ENCODE measurements around the gene FAM9C.

DNA sequence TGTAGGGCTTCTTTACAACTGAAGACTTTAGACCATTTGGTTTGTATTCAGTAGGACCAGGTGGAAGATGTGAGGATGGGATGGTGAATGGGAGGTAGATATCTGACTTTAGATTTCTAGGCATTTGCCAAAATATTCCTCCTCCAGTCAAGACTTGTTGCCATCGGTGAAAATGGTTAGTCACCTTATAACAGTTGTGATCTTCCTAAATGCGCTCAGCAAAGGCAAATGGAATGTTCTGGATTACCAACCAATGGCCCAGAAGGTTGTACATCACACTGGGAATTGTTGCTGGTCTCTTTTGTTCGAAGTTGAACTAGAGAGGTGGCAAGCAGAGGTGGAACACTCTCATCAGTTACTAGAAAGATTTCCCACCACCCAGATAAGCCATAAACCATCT lies 35.6 kb downstream of the FAM9C start:
- TF ChIP-seq CTCF (IDR thresholded peaks at IDR 0.05) (no peak), POLR2A (IDR thresholded peaks at IDR 0.05; ENCODE audit: low read depth) (no peak)

Measured in esophagus muscularis mucosa (tissue), 3 donors.